CD4-positive, CD25-positive, alpha-beta regulatory T cell (primary cell): ENCODE measurements around the gene MCU. TPM values are rescaled to one million over a fixed set of nuclear protein-coding genes. Genes with fewer than 3 reads are reported as not detected.
A peak's percentile ranks its signal among the peaks of the same experiment; 100 is the strongest.
"Not testable (repeated sequence)": the region's sequence is repeated elsewhere in the genome, so short reads cannot be mapped to it uniquely, and the experiment has no call there.

Experiments
- ATAC-seq, 2 donors: fragments of 150-1000 bp; cut with Tn5 transposase; one replicate each; pipeline ENCODE4 v1.10.0; 2021; ENCODE audit warnings: low read depth in 2 of 2, moderate number of reproducible peaks in 2 of 2, moderate library complexity in 1 of 2
- DNase-seq, 3 donors: peaks; one replicate each; pipeline versions ENCODE4 v3.0.0 to v3.0.0-alpha.2; 2012 to 2022; ENCODE audit warnings: mixed read lengths in 1 of 3
- H3K27ac ChIP-seq: one replicate; pipeline ENCODE4 v1.7.0; 2013; ENCODE audit warnings: mild to moderate bottlenecking, low read length; ENCODE audit not compliant: insufficient read depth, poor library complexity, severe bottlenecking
- H3K27me3 ChIP-seq: one replicate; pipeline ENCODE4 v1.7.0; 2013; ENCODE audit warnings: low read length; ENCODE audit not compliant: control insufficient read depth, insufficient read depth
- H3K36me3 ChIP-seq: one replicate; pipeline ENCODE4 v1.7.0; 2013; ENCODE audit warnings: mild to moderate bottlenecking, low read length, moderate library complexity; ENCODE audit not compliant: control insufficient read depth, insufficient read depth
- H3K4me1 ChIP-seq: 2 replicates; pipeline ENCODE4 v1.7.0; 2013; ENCODE audit warnings: mild to moderate bottlenecking, low read length; ENCODE audit not compliant: insufficient read depth, control insufficient read depth, poor library complexity, severe bottlenecking
- H3K4me3 ChIP-seq: one replicate; pipeline ENCODE4 v1.7.0; 2013; ENCODE audit warnings: low read depth, mild to moderate bottlenecking, low read length, moderate library complexity
- H3K9me3 ChIP-seq, 2 experiments: 1 replicate in 1 of 2; 2 replicates in 1 of 2; pipeline ENCODE4 v1.7.0; 2013; ENCODE audit warnings: low read length in 2 of 2, mild to moderate bottlenecking in 1 of 2, moderate library complexity in 1 of 2; ENCODE audit not compliant: control insufficient read depth in 2 of 2
- H3K27ac Mint-ChIP-seq, 3 donors: one replicate each; pipeline ENCODE4 v1.8.0; 2020 to 2022; ENCODE audit warnings: mild to moderate bottlenecking in 3 of 3, mixed read lengths in 3 of 3, moderate library complexity in 2 of 3
- H3K27me3 Mint-ChIP-seq: one replicate; pipeline ENCODE4 v1.8.0; 2022; ENCODE audit warnings: mild to moderate bottlenecking, mixed read lengths
- H3K36me3 Mint-ChIP-seq: one replicate; pipeline ENCODE4 v1.8.0; 2020; ENCODE audit warnings: mixed read lengths
- H3K4me1 Mint-ChIP-seq, 4 donors: one replicate each; pipeline ENCODE4 v1.8.0; 2020 to 2022; ENCODE audit warnings: mixed read lengths in 4 of 4, mild to moderate bottlenecking in 1 of 4
- H3K4me3 Mint-ChIP-seq, 4 donors: one replicate each; pipeline ENCODE4 v1.8.0; 2020 to 2022; ENCODE audit warnings: mild to moderate bottlenecking in 4 of 4, mixed read lengths in 4 of 4, moderate library complexity in 3 of 4
- H3K9me3 Mint-ChIP-seq, 7 donors: one replicate each; pipeline ENCODE4 v1.8.0; 2020 to 2022; ENCODE audit warnings: mixed read lengths in 7 of 7, mild to moderate bottlenecking in 3 of 7, moderate library complexity in 2 of 7
- polyA plus RNA-seq, 4 donors: library from polyadenylated mRNA; unstranded; fragments of 300-500 nt; fragmentation: Illumina TruSeq; gene quantifications; one replicate each; pipeline ENCODE4 v1.2.3, GENCODE V29; 2021
- total RNA-seq: library from RNA; stranded (reverse); gene quantifications from one replicate; pipeline ENCODE4 v1.2.3, GENCODE V29; 2022

The MCU gene
- total and polyA plus RNA-seq, 5 donors from 2014 or later: 9.0 to 15.6 (median 11.9) TPM

- Histone ChIP-seq H3K27me3 (no peaks in the 10 kb centered on the region), H3K9me3 (no peaks in the 10 kb centered on the region), H3K4me3 (no peak overlapping the region), H3K36me3 (no peaks in the 10 kb centered on the region), H3K4me1 (no peaks in the 10 kb centered on the region), H3K27ac (no peak overlapping the region)
- H3K4me3 Mint-ChIP-seq: no peak overlapping the region
- peak overlapping the region in 1 of 3 donors; percentile 20 for H3K27ac Mint-ChIP-seq
- no peaks in the 10 kb centered on the region for H3K36me3 Mint-ChIP-seq
- no peaks in the 10 kb centered on the region for H3K9me3 Mint-ChIP-seq
- H3K4me1 Mint-ChIP-seq: peaks cover 10 to 23% (median 16%) of the 10 kb centered on the region in 4 donors
- no peaks in the 10 kb centered on the region for H3K27me3 Mint-ChIP-seq
- ATAC-seq: no peak
- no peak for DNase-seq
Observed at GRCh38 chr10:72756674-72757385, 64.9 kb downstream of the MCU start.

DNA sequence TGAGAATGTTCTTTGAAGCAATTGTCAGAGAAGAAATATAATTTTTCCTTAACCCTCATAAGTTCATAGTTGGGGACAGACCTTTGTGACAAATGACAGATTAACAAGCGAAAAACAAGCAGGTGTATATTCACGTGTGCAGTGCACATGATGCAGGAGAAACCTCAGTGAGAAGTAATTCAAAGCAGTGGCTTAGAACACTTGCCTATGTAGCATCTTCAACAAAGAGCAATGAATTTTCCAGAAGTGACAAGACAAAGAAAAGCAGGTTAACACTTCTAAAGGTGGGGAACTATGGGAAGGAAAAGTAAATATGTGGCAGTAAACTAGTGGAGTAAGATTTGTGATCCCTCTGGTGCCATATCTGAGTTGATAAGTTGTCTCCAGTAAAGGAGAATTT lies 65.8 kb downstream of the MCU start:
- Mint-ChIP-seq H3K36me3 (peaks cover under 1% of the 10 kb centered on the region), H3K4me1 (peaks cover 5 to 23% (median 14%) of the 10 kb centered on the region in 4 donors), H3K4me3 (no peak overlapping the region), H3K27me3 (no peaks in the 10 kb centered on the region), H3K27ac (peak overlapping the region in 1 of 3 donors; percentile 33), H3K9me3 (no peaks in the 10 kb centered on the region)
- no peaks in the 10 kb centered on the region for H3K27me3 ChIP-seq
- H3K4me3 ChIP-seq: no peak overlapping the region
- DNase-seq (no peak), ATAC-seq (no peak)
- no peaks in the 10 kb centered on the region for H3K4me1 ChIP-seq
- no peaks in the 10 kb centered on the region for H3K36me3 ChIP-seq
- H3K9me3 ChIP-seq: no peaks in the 10 kb centered on the region
- no peak overlapping the region for H3K27ac ChIP-seq

DNA sequence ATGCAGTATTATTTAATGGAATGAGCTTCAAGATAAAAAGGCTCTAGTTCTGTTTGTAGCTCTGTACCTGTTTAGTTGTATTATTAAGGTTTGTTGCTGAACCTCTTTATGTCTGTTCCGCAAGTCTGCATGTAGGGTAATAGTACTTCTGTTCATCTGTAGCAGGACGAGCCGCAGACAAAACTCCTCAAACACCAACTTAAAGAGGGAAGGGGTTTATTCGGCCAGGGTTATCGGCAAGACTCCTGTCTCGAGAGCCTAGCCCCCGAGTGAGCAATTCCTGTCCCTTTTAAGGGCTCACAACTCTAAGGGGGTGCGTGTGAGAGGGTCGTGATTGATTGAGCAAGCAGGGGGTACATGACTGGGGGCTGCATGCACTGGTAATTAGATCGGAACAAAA lies 67.0 kb downstream of the MCU start:
- H3K36me3 Mint-ChIP-seq, H3K27me3 ChIP-seq, H3K4me3 Mint-ChIP-seq, H3K27ac ChIP-seq, H3K27me3 Mint-ChIP-seq, H3K9me3 Mint-ChIP-seq, ATAC-seq, H3K9me3 ChIP-seq, H3K27ac Mint-ChIP-seq, DNase-seq, H3K4me3 ChIP-seq, H3K4me1 ChIP-seq, H3K36me3 ChIP-seq: not testable (repeated sequence)
- H3K4me1 Mint-ChIP-seq: peaks cover 3 to 13% (median 8%) of the 10 kb centered on the region in 4 donors

DNA sequence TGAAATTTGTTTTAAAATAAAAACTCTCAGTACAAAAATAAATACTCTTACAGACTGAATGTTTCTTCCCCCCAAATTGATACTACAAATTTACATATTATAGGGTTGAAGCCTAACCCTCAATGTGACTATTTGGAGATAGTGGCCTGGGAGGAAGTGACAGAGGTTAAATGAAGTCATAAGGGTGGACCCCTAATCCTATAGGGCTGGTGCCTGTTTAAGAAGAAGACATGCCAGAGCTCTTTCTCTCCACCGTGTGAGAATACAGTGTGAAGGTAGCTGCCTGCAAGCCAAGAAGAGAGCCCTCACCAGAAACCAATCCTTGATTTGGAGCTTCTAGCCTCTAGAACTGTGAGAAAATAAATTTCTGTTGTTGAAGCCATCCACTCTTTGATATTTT lies 67.6 kb downstream of the MCU start:
- H3K36me3 Mint-ChIP-seq: peaks cover 8% of the 10 kb centered on the region
- H3K27me3 Mint-ChIP-seq: no peaks in the 10 kb centered on the region
- peaks cover 0 to 4% (median 0%) of the 10 kb centered on the region in 7 donors for H3K9me3 Mint-ChIP-seq
- no peak overlapping the region for H3K4me3 Mint-ChIP-seq
- Histone ChIP-seq H3K36me3 (no peaks in the 10 kb centered on the region), H3K27ac (no peak overlapping the region), H3K27me3 (no peaks in the 10 kb centered on the region), H3K9me3 (no peaks in the 10 kb centered on the region), H3K4me1 (no peaks in the 10 kb centered on the region), H3K4me3 (no peak overlapping the region)
- H3K27ac Mint-ChIP-seq: no peak overlapping the region
- DNase-seq (no peak), ATAC-seq (no peak)
- peaks cover 0 to 10% (median 5%) of the 10 kb centered on the region in 4 donors for H3K4me1 Mint-ChIP-seq

DNA sequence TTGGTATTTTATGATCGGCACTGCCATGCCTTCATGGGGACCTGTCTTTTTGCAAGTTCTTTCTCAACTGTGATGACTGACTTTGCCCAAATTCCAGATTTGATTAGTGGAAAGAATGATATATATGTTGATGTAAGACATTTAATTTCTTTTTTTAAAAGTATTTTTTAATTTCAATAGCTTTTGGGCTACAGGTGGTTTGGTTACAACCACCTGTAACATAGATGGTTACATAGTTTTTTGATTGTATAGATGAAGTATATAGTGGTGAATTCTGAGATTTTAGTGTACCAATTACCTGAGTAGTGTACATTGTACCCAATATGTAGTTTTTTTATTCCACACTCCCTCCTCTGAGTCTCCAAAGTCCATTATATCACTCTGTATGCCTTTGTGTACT lies 69.6 kb downstream of the MCU start:
- Mint-ChIP-seq H3K36me3 (peaks cover 10% of the 10 kb centered on the region), H3K4me1 (peaks cover 0 to 5% (median 2%) of the 10 kb centered on the region in 4 donors), H3K27ac (no peak overlapping the region), H3K4me3 (no peak overlapping the region), H3K9me3 (peaks cover 0 to 6% (median 2%) of the 10 kb centered on the region in 7 donors), H3K27me3 (no peaks in the 10 kb centered on the region)
- peaks cover 4 to 5% of the 10 kb centered on the region in 2 experiments for H3K9me3 ChIP-seq
- no peaks in the 10 kb centered on the region for H3K27me3 ChIP-seq
- no peak overlapping the region for H3K27ac ChIP-seq
- DNase-seq (no peak), ATAC-seq (no peak)
- no peak overlapping the region for H3K4me3 ChIP-seq
- no peaks in the 10 kb centered on the region for H3K4me1 ChIP-seq
- peaks cover 3% of the 10 kb centered on the region for H3K36me3 ChIP-seq

DNA sequence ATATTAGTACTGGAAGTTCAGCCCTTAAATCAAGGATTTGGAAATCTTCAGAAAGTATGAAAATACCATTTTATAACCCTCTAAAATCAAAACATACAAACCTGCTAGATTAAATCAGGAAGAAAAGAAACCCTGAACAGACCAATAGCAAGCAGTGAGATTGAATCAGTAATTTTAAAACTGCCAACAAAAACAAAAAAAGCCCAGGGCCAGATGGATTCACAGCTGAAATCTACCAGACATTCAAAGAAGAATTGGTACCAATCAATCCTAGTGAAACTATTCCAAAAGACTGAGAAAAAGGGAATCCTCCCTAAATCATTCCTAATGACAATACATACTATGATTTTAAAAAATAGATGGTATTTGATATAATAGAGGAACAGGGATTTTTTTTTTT lies 70.1 kb downstream of the MCU start:
- ATAC-seq (no peak), DNase-seq (no peak)
- no peak overlapping the region for H3K4me3 Mint-ChIP-seq
- no peak overlapping the region for H3K27ac Mint-ChIP-seq
- no peaks in the 10 kb centered on the region for H3K27me3 ChIP-seq
- peaks cover 10% of the 10 kb centered on the region in 2 experiments for H3K9me3 ChIP-seq
- H3K27ac ChIP-seq: no peak overlapping the region
- no peak overlapping the region for H3K4me3 ChIP-seq
- H3K36me3 ChIP-seq: peaks cover 3% of the 10 kb centered on the region
- no peaks in the 10 kb centered on the region for H3K27me3 Mint-ChIP-seq
- H3K9me3 Mint-ChIP-seq: peaks cover 0 to 8% (median 4%) of the 10 kb centered on the region in 7 donors
- H3K36me3 Mint-ChIP-seq: peaks cover 13% of the 10 kb centered on the region
- H3K4me1 ChIP-seq: no peaks in the 10 kb centered on the region
- H3K4me1 Mint-ChIP-seq: peaks cover 0 to 5% (median 0%) of the 10 kb centered on the region in 4 donors

GRCh38 chr10:72763201-72763600 lies 71.3 kb downstream of the MCU start:
- Histone ChIP-seq H3K27me3 (no peaks in the 10 kb centered on the region), H3K4me3 (no peak overlapping the region), H3K9me3 (peaks cover 17 to 20% of the 10 kb centered on the region in 2 experiments), H3K27ac (no peak overlapping the region), H3K4me1 (no peaks in the 10 kb centered on the region), H3K36me3 (peaks cover 3% of the 10 kb centered on the region)
- Mint-ChIP-seq H3K36me3 (peaks cover 18% of the 10 kb centered on the region), H3K27me3 (no peaks in the 10 kb centered on the region), H3K9me3 (peaks cover 0 to 15% (median 8%) of the 10 kb centered on the region in 7 donors), H3K27ac (no peak overlapping the region), H3K4me1 (peaks cover 0 to 4% (median 0%) of the 10 kb centered on the region in 4 donors), H3K4me3 (no peak overlapping the region)
- DNase-seq (no peak), ATAC-seq (no peak)

DNA sequence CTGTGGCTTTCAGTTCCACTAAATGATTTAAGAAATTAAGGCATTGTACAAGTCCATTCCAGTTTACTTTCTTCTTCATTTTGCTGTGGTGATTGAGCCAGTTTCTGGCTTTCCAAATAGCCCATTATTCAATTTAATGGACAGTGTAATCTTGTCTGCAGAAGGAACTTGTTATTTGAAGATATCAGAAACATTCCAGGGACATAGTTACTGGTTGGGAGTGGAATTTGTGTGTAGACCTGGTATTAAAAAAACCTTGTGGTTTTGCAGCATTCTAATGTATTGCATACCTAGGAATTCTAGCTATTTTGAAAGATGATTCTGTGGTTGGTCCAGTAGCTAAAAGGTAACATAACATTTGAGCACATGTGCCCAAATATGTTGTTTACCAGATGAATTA lies 72.2 kb downstream of the MCU start:
- Histone ChIP-seq H3K4me1 (no peaks in the 10 kb centered on the region), H3K36me3 (peaks cover 5% of the 10 kb centered on the region), H3K9me3 (peaks cover 17 to 23% of the 10 kb centered on the region in 2 experiments), H3K4me3 (no peak overlapping the region), H3K27me3 (no peaks in the 10 kb centered on the region), H3K27ac (no peak overlapping the region)
- ATAC-seq (no peak), DNase-seq (no peak)
- no peaks in the 10 kb centered on the region for H3K27me3 Mint-ChIP-seq
- no peak overlapping the region for H3K4me3 Mint-ChIP-seq
- peaks cover 0 to 18% (median 11%) of the 10 kb centered on the region in 7 donors for H3K9me3 Mint-ChIP-seq
- H3K27ac Mint-ChIP-seq: no peak overlapping the region
- peaks cover 21% of the 10 kb centered on the region for H3K36me3 Mint-ChIP-seq
- peaks cover 0 to 4% (median 0%) of the 10 kb centered on the region in 4 donors for H3K4me1 Mint-ChIP-seq
